NCI-H1694 treated with DMSO at 0.1 percent for 48 hours (cell line): Measurements from ENCODE around the gene PRRG3.

Source experiments
- DNase-seq: peaks from one replicate; lab custom pipeline; 2025; lab: John Stamatoyannopoulos, UW

Gene PRRG3

DNA sequence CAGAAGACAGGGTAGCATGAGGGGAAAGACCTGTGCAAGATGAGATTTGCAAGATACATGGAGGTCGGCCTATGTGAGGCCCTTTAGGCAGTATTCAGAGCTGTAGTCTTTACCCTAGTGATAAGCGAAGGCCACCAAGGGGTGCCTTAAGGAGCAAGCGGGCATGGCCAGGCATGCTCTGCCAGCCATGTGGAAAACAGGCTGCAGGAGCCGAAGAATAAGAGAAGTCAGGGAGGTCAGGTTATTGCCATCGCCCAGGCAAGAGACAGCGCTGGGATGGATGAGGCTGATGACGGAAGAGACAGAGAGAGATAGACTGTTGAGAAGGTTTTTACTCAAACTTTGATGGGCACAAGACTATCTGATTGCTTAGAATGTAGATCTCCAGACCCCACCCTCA, 13.6 kb downstream of the PRRG3 start:
- DNase-seq = no peak

DNA sequence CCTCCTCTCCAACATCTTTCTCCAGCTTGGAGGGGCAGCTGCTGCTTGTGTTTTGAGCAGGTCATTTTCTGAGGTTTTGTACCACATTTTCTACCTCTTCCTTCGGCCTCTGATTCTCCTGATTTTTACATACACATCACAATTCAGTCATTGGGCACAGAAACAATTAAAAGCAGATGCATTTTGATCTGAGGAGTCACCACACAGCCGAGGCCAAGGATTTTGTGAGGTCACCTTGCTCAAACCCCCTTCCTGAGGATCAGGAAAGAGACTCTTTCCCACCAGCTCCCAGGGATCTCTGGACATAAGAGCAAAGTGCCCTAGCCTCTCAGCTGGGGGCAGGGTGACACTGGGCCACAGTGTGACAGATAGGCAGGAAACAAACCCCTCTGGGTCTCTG, 15.2 kb downstream of the PRRG3 start:
- no peak for DNase-seq

DNA sequence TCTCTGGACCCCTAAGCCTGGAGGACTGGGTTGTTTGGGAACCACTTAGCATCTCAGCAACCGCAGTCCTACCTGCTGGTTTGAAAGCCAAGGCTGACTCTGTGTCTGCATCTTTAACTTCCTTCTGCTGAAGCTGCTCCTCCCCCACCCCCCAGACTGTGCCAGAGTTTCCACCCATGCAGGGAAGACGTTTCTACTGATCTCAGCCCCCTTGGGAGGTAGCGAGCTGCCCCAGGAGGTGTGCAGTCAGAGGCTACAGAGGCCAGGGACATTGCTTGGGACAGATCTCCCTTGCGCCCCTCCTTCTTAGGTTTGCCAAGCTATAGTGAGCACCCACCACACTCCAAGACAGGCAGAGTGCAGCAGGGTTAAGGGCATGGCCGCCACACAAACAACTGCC, 15.9 kb downstream of the PRRG3 start:
- no peak for DNase-seq

DNA sequence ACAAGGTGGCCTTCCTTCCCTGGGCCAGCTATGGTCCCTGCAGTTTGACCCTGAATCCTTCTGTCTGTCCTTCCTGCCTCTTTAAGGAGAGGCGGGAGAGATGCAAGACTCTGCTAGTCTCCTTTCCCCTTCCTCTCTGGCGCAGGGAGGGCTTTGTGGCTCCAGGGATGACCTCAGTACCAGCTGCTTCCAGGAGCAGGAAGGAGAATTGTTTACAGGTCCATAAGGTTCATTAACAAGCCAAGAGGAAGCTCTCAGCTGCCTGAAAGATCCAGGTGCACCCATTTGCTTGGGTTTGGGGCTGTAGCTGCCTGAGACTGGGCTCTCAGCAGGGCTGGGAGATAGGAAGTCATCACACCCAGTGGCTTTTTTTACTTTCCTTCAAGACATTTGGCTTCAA, 16.5 kb downstream of the PRRG3 start:
- no peak for DNase-seq

DNA sequence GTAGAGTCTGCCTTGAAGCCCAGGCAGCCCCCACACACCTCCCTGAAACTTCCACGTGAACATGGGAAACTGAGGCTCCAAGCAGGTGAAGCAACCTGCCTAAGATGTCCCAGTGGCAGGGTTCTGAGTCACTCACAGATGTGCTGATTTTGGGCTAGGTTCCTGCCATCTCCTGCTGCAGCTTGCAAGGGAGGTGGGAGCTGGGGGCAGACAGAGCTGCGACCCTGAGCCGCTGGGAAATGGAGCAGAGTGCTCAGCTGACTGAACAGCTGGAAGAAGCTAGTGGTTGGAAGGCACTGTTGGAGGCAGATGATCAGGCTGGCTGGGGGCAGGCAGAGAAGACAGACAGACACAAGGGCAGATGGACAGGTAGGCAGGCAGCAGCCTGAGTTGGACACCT, 17.0 kb downstream of the PRRG3 start:
- DNase-seq = no peak

DNA sequence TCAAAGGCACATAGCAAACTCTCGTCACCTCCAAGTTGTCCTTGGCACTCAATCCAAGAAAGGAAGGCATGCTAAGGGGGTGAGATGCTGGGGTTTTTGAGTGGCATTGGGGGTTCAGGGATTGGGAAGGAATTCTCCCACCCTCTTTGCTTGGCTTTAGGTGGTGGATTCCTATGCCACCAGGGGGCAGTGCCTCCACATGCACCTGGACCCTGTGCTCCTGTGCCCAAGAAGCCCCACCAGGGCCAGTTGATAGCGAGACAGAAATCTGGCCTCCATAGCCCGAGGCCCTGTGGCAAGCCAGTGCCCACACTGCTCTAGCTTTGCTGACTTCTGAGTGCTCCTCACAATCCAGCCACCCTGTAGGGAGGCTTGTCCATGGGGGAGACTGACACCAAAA, 18.6 kb downstream of the PRRG3 start:
- no peak for DNase-seq

DNA sequence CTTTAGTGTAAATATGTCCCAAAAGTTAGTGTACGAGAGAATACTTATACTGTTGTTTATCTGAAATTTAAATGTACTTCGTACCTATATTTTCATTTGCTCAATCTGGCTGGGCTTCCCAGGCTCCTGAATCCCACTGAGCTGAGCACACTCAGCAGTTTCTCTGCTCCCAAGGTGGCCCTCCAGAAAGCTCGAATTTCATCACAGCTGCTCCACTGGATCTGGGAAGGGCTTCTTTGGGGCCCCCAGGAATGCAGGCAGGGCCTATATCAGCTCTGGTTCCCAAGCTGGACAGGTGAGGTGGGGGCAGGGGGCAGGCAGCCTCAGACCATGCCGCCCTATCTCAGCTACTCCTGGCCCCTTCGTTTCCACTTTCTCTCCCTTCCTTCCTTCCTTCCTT, 19.1 kb downstream of the PRRG3 start:
- no peak for DNase-seq

DNA sequence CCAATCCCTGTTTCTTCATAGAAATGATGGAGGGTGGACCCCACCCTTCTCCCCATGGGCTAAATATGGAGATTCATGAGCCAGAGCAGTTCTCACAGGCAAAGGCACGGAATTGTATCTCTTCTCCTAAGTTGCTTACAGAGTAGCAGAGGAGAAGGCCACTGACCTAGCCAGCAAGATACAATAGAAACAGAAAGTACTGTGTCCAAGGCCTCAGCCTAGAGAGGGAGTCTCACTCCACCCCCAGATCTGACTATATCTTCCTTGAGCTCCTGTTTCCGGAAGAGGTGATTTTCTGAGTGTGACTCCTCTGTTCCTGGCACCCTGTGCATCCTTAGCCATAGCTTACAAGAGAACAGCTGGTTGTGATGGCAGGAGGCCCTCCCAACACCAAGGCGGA, 20.5 kb downstream of the PRRG3 start, which contains the start of gene FATE1:
Gene FATE1 (plus strand): TSS at position 284 of the 400 bp plus-strand sequence. CDS start 85 bp downstream, at position 369.
- no peak for DNase-seq

DNA sequence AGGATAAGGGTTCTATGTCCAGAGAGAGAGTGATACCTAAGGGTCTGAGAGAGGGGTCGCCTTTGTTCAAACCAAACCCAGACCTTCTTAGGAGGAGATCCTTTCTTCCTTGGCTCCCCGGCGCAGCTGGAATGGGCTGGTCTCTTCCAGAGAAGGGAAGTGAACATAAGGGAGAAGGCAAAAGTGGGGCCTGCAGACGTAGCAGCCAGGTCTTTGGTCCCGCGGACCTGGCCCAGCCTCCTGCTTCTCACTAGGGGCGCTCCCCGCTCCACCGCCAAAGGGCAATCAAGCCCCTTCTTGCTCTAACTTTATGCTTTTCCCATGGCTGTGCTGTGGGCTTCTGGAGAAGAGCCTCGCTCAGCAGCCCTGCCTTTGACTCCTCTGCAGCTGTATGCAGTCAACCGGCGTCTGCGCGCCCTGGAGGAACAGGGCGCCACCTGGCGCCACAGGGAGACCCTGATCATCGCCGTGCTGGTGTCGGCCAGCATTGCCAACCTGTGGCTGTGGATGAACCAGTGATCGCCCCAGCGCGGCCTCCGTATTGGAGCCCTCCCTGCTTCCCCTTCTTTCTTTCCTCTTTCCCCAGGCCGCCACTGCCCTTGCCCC, 27.1 kb downstream of the PRRG3 start:
- DNase-seq = no peak

DNA sequence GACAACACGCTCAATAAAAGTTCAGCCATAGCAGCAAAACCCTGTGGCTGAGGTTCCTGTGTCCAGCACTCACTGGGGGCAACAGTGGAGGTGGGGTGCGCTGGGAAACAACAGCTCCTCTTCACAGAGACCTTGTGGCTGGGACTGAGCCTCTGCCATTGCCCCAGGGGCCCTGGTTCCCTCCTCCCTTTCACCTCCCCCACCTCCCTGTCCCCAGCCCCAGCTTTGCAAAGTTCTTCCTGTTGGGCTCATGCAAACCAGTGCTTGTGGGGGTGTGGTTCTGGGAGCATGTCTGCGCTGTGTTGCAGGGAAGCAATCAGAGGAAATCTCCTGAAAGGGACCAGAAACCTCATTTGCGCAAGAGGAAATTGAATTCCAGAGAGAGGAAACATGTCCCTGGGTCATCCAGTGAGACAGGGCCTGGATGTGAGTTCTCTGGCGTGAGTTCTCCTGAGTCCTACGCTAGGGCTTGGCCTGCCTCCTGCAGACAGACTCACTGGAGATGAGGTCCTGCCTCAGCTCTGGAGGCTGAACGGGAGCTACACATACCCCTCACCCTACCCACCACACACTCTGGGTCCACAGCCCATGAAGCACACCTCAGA, 28.0 kb downstream of the PRRG3 start:
- no peak for DNase-seq

DNA sequence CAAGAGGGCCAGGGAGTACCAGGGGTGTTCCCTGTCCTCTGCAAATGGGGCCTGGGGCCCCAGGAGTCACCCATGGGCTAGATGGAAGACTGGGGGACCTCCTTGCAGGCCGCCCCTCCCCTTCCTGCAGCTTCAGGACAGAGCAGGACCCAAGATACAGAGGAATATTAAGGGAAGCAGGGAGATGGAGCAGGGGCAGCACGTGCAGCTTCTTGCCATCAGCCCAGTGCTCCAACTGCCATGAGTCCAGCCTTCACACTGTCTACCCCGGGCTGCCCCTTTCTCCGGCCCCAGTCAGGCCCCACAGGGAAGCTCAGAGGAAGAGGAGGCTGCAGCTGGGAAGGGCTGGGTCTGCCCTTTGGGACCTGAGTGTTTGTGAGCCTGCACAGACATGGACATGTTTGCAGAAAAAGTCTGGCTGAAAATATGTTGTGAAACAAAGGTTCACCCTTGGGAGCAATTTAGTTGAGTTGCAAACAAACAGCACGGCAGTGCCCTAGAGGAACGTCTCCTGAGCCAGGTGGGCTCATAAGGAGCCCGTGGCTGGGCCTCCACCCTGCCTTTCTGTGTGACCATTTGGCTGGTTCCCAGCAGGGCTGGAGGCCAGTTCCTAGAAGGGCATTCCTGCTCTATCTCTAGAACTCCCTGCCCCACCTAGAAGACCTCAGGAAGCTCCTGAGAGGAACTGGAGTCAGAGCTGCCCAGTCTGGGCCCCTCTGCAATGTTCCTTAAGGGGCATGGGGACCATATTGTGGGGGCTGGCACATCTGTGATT, 29.5 kb downstream of the PRRG3 start:
- no peak for DNase-seq

DNA sequence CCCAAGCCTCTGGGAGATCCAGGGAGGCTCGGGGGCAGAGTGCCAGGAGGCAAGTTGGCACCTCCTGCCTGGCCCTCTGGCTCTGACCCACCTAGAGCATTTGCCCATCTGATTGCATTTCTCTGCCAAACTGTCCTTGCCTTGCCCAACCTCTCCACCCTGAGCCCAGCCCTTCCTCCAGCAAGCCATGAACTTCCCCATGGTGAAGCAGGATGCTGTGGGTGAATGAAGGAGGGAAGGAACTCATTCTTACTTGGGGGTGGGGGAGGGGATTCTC, 30.0 kb downstream of the PRRG3 start:
- DNase-seq = no peak

DNA sequence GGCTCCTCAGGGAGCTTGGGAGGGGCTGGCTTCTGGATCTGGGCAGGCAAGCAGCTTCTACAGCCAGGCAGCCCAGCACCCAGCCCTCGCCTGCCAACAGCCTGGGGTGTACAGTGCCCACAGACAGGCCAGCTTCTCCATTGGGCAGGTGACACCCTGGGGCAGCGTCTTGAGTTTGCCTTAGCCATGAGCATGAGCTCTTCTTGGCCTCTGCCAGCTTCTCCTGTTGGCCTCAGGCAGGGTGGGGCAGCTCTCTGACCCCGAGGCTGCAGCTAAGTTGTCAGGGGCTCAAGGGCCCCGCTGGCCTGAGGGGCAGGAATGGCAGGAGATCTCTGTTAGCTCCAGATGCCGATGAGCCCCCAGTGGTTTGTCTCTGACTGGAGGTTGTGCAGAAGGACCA, 31.5 kb downstream of the PRRG3 start:
- no peak for DNase-seq

DNA sequence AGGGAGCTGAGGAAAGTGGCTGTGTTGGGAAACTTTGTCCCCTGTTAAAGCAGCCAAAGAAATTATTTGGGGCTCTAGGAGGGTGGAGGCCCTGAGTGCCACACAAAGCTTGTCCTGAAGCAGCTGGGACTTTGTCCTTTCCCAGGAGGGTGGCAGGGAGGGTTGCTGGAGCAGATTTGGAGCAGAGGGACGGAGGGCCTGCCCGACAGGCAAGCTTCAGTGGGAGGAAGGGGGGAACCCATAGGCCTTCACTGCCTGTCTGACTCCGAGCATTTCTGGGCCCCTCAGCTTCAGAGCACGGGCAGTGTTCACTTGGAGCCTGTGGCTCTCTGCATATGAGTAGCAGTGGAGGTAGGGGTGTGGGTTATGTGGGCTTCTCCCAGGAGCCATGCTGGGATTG, 32.1 kb downstream of the PRRG3 start:
- DNase-seq = no peak

DNA sequence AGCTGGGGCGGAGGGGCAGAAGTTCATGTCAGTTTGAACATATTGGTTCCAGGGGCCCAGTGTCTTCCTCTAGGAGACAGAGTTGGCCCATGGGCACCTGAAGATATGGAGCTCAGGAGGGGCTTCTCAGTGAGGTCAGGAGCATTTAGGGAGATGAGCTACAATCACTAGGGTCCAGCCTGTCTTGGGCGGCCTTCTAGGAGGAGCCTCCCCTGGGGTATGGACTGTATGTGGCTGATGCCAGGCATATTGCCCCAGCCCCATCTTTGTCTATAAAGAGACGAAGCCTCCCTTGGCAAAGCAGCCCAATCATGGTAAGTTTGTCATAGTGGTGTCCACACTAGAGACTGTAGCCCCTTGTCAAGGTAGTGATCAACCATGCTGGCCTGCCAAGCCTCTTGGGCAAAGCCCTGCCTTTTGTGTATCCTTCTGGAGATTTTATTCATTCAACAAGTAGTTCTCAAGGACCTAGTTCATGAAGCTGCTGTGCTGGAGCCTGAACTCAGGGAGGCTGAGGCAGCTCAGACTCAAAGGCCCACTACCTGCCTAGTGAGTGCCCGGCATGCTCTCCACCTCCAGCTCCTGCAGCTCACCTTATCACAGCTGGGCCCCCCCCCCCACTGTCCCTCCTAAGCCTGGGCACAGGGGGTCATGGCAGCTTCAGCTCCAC, 33.9 kb downstream of the PRRG3 start:
- DNase-seq = no peak

DNA sequence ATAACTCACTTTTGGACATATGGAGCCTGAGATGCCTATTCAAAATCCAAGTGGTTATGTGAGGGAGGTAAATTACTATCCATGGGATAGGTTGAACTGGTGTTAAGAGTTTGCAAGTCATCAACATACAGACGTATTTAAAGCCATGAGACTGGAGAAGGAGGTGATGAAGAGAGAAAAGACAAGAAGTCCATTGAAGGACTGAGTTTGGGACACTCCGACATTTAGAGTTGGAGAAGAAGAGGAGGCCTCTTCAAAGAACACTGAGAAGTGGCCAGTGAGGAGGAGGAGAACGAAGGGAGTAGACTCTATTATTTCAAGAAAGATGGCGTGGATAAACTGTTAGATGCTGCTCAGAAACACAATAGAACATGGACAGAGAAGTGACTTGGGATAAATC, 39.2 kb downstream of the PRRG3 start, which contains the start of gene CNGA2:
Gene CNGA2 (plus strand): TSS at position 301 of the 400 bp plus-strand sequence. CDS start 3,738 bp downstream, outside the sequence.
- no peak for DNase-seq

DNA sequence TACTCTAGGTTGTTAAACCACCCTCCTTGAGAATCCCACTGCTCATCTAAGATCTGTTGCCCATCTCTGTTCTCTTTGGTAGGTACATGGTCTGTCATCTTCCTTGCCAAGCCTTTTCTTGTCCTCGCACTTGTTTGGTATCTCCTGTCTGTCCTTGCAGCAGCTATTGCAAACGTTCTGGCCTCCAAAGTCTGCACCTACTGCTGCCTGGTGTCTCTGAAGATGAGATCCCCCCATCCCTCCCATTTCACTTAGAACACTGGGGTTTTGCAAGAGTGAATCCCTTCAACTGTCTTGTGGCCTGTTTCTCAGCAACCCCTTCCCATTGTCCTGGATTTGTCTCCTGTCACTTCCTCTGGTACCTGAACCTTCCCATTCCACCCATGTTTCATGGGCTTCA, 40.0 kb downstream of the PRRG3 start:
- DNase-seq = no peak

DNA sequence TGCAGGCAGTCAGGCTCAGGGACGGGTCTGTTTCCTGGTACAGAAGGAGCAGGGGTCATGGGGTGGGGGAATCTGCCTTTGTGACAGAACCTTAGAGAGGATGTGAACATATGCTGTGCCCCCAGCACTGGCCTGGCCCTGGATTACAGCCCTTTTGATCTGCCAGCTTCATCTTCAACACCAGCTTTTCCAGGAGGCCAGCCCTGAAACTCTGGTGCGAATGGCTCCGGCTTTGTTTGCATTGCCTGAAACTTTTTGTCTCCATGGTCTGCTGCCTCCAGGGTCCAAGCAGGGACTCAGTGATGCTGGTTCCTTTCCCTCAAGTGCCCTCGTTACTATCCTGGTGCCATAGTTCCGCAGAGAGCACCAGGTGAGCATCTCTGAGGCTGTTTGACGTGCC, 41.4 kb downstream of the PRRG3 start:
- DNase-seq = no peak

DNA sequence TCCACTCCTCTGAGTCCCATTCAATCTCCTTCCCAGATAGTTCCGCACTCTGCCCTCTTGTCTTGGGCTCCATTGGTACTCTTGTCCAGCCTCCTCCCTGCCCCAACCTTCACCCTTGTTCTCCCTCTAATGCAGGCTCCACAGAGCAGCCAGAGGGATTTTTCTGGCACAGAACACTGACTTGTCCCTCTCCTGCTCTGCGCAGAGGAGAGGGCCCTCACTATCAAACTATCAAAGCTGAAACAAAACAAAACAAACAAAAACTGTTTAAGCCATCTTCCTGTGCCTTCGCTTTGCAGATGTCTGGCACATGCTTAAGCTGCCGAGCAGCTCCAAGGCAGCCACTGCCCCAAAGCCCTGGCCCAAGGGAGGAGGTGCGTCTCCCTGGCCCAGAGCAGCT, 42.2 kb downstream of the PRRG3 start:
- DNase-seq = no peak

DNA sequence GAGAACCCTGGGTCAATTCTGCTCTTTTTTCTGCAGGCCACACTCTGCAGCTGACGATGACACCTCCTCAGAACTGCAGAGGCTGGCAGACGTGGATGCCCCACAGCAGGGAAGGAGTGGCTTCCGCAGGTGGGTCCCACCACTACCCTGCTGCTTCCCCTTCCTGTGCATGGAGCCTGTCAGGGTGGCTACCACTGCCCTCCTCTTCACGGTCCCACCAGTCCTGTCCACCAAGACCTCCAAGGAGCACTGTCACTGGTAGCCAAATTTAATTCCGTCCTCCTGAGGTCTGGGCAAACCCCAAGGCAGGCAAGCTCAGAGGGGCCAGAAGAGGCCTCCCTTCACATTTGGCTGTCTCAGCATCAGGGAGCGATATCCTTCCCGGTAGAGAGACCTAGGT, 43.5 kb downstream of the PRRG3 start:
- no peak for DNase-seq

DNA sequence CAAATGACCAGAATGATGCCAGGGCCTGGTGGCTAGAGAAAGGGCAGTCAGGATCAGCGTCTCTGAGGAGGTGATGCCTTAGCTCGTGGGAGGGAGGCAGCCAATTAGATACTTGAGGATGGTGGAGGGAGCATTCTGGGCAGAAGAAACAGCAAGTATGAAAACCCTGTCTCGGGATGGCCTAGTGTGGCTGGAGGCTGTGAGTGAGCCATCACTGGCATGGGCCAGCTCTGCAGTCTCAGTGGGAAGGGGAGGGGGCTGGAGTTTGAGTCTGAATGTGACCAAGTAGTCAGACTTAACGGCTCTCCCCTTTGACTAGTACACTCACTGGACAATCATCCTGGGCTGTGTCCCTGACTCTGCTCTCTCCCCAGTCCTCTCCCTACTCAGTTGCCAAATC, 46.3 kb downstream of the PRRG3 start:
- no peak for DNase-seq

DNA sequence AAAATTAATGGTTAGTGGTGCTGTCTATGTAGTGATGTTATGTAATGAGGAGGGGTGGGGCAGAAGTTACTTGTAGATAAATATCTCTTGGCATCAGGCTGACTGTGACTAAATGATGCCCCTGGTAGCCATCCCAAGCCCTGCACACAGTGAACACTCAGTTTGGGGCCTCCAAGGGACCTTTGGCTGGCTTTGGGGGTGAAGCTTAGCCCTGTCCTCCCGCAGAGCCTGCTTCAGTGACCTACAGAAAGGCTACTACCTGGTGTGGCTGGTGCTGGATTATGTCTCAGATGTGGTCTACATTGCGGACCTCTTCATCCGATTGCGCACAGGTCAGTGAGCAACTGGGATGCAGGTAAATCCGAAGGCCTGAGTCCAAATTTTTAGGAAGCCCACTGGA, 47.1 kb downstream of the PRRG3 start:
- DNase-seq = no peak
